NCI-H748 (cell line): Measurements from ENCODE around the gene DGKG.

Experiments
- DNase-seq: peaks from one replicate; lab custom pipeline; 2025; ENCODE audit not compliant: unreplicated experiment; lab: John Stamatoyannopoulos, UW

The DGKG gene

DNA sequence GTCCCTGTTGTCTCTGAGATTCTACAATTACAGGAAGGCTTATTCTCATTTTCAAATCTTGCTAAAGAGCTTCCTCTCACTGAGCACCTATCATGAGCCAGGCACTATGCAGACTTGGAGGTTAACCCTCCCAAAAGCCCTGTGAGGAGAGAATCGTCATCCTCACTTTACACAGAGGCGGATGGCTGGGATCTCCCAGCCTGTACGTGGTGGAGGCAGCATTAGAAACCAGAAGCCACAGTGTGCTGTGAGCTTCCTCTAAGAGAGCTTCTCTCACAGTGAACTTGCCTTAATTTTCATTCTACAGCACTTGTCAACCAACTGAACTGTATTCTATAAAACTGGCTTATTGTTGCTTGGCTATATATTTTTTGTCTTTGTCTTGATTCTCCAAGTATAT lies 6.1 kb upstream of the DGKG start:
- DNase-seq: no peak

DNA sequence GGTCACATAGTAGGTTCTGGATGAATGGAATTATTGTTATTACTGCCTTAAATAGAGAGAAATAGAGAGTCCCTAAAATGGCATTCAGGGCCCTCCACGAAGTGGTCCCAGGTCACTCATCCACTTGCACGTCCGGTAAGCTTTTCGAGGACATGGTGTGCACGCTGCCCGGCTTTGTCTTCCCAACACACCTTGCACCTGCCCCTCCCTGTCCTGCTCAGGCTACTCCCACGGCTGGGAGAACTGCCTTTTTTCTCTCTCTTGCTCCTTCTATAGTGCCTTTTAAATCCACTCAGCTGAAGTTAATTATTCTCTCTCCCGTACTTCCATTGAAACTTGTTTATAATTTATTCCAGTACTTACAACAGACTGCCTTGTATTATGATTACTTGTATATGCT lies 5.6 kb upstream of the DGKG start:
- DNase-seq: no peak

- no peak for DNase-seq
These were observed 4.2 kb upstream of the DGKG start for GRCh38 chr3:186366206-186366605.

- DNase-seq: no peak
These were observed 3.4 kb upstream of the DGKG start for GRCh38 chr3:186365202-186365974.

GRCh38 chr3:186362988-186363387 lies 954 bp upstream of the DGKG start:
- no peak for DNase-seq

DNA sequence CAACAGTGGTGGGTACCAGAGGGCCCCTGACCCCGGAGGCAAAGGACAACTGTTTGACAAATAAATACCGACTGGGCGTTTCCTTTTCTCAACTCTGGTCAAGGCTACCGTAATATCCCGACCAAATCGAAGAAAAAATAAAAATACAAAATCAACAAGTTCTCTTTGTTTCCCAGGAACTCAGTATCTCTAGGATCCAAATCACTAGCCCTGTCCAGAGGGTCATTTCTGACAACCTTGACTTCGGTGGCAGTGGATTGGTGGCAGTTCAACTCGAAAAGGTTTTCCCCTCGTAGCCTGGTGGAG lies 456 bp upstream of the DGKG start:
- DNase-seq: no peak

DNA sequence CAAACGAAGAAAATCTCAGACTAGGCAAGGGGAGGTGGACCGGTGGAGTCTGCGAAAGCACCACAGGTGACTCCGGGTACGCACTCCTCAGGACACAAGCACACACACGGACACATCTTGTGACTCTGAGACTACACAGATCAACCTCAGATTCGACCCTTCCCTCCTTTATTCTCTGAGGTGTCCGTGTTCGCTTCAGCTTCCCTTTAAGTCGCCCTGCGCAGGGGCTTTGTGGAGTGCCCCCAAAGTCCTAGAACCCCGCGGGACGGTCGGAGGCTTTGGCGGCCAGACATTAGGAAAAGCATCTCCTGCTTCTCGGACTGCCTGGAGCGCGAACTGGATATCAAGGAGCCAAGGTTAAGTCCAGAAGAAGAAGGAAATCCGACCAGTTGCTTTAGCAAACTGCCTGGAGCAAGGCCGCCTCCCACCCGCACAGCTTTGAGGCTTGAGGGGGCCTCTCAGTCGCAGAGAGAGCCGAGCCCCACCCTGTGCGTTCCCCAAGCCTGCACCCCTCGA lies 730 bp downstream of the DGKG start:
- DNase-seq: no peak

GRCh38 chr3:186360779-186361178 lies 1.3 kb downstream of the DGKG start:
- no peak for DNase-seq

GRCh38 chr3:186359078-186359477 lies 3.0 kb downstream of the DGKG start:
- no peak for DNase-seq

DNA sequence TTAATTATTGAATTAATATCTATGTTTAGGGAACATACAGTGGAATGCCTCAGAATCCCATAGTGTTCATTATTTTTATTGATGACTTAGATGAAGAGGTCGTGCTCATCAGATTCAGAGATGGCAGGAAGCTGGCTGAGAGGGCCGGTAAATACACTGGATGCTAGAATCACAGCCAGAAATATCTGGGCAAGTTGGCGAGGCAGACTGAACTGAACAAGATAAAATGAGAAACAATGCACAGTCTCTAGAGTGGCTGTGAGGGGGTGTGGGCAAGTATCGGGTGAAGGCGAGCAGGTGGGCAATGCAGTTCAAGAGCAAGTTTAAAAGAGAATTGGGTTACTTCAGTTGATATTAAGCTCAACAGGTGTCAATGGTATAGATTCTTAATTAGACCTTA lies 5.9 kb downstream of the DGKG start:
- no peak for DNase-seq

- no peak for DNase-seq
These were observed 7.9 kb downstream of the DGKG start for GRCh38 chr3:186354100-186354499.

GRCh38 chr3:186352369-186352768 lies 9.7 kb downstream of the DGKG start:
- DNase-seq: no peak

DNA sequence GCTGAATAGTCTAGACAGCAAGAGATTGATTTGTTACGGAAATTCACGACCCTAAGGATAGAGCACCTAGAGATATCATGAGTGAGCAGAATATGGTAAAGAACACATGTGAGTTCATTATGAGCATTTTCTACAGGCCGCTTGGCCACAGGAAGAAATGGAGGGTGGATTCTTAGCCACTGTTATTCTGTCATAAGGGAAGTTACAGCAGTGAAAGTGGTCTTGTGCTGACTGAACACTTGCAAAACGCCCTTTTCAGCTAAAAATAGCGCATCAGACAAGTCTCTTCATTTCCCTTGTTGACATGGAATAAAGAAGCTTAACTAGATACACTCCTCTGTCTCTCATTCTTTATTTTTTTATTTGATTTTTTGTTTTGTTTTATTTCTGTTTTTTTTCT lies 19.8 kb downstream of the DGKG start:
- no peak for DNase-seq

DNA sequence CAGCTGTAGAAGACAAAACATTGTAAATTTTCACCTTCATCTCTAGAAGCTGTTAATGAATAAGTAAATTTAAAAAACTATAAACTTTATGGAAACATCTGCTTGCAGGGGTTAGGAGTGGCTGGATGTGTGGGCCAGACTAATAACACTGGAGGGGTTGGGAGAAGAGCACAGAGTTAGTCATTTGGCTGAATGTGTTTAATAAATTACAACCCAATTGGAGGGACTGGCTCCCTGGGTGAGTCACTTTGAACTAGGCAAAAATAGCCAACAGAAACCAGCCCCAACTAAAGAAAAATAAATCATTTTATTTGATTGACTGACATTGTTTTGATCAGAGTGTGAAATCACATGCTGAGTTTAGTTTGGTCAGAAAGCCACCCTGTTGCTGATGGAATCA lies 21.8 kb downstream of the DGKG start:
- no peak for DNase-seq

- no peak for DNase-seq
These were observed 22.7 kb downstream of the DGKG start for GRCh38 chr3:186339180-186339918.

- DNase-seq: no peak
These were observed 28.8 kb downstream of the DGKG start for GRCh38 chr3:186333256-186333655.

DNA sequence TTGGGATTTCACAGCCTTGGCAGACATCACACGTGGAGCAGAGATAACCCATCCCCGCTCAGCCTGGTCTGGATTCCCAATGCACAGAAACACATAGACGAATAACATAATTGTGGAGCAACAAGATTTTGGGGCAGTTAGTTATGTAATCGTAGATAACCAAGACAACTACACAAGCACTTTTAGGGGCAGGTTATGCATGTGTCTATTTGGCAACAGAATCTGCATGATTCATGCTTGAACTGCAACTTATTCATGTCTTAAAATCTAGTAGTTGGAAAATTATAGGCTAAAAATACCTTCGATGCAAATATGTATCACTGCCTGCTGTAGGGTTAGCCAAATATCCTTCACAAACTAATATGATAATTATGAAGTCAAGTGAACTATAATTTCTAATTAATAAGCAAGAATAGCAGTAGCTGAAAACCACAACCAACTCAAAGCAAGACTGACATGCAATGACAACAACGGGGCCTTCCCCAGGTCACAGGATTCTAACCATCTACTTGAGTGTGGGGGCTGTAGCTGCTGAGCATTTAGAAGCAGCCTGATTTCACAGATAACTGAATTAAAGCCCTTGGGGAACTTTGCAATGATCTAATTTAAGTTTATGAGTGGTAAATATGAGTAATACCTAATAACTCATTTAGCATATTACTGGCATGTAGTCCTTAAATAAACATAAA lies 31.1 kb downstream of the DGKG start:
- no peak for DNase-seq

- no peak for DNase-seq
These were observed 32.4 kb downstream of the DGKG start for GRCh38 chr3:186329589-186329988.

GRCh38 chr3:186327912-186328487 lies 34.0 kb downstream of the DGKG start:
- DNase-seq: no peak

- no peak for DNase-seq
These were observed 39.3 kb downstream of the DGKG start for GRCh38 chr3:186322761-186323160.

- DNase-seq: no peak
These were observed 40.3 kb downstream of the DGKG start for GRCh38 chr3:186321746-186322145.
